ENCODE measurements around the gene ARMS2. TPM values are rescaled to one million over a fixed set of nuclear protein-coding genes. Genes with fewer than 3 reads are reported as not detected.

Gene ARMS2
- total RNA-seq, 2 experiments from 2014 or later: not detected

DNA sequence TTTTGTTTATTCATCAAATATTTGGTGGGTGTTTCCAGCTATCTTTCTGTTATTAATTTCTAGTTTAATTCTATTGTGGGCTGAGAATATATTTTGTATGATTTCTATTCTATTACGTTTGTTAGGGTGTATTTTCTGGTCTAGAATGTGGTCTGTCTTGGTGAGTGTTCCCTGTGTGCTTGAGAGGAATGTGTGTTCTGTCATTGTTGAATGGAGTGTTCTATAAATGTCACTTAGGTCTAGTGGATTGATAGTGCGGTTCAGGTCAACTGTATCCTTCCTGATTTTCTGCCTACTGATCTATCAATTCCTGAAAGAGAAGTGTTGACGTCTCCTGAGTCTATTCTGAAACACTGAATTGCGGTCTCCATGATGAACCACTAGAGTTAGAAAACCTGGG is 15.4 kb downstream of the ARMS2 start:
- Histone ChIP-seq H3K9me3 (ENCODE audit: low read length) (no peaks in the 10 kb centered on the region), H3K36me3 (ENCODE audit: insufficient read depth, low read length) (no peaks in the 10 kb centered on the region), H2AFZ (ENCODE audit: low read length) (no peak overlapping the region), H4K20me1 (ENCODE audit: insufficient read depth, low read length) (no peaks in the 10 kb centered on the region), H3K4me2 (ENCODE audit: low read length) (no peak overlapping the region), H3K27ac (ENCODE audit: low read depth, low read length, poor library complexity, severe bottlenecking) (no peak overlapping the region), H3K4me1 (ENCODE audit: insufficient read depth, low read length, poor library complexity, severe bottlenecking) (no peaks in the 10 kb centered on the region), H3K4me3 (ENCODE audit: low read depth, low read length, poor library complexity, severe bottlenecking) (no peak overlapping the region), H3K9me2 (ENCODE audit: insufficient read depth, low read length) (no peaks in the 10 kb centered on the region), H3K79me2 (ENCODE audit: insufficient read depth, low read depth, low read length) (no peaks in the 10 kb centered on the region)
- POLR2A ChIA-PET: no interaction called here
- TF ChIP-seq, protein P1, sequence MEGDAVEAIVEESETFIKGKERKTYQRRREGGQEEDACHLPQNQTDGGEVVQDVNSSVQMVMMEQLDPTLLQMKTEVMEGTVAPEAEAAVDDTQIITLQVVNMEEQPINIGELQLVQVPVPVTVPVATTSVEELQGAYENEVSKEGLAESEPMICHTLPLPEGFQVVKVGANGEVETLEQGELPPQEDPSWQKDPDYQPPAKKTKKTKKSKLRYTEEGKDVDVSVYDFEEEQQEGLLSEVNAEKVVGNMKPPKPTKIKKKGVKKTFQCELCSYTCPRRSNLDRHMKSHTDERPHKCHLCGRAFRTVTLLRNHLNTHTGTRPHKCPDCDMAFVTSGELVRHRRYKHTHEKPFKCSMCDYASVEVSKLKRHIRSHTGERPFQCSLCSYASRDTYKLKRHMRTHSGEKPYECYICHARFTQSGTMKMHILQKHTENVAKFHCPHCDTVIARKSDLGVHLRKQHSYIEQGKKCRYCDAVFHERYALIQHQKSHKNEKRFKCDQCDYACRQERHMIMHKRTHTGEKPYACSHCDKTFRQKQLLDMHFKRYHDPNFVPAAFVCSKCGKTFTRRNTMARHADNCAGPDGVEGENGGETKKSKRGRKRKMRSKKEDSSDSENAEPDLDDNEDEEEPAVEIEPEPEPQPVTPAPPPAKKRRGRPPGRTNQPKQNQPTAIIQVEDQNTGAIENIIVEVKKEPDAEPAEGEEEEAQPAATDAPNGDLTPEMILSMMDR (conservative IDR thresholded peaks at IDR 0.05; ENCODE audit: low read length): no peak
- TF ChIP-seq EZH2phosphoT487 (IDR thresholded peaks at IDR 0.05; ENCODE audit: borderline replicate concordance, low read depth, low read length): no peak
- intact Hi-C loops (cut with micrococcal nuclease; ENCODE audit: unreplicated experiment): no loop called here
- no peak for DNase-seq (ENCODE audit: low spot score)
- CTCF ChIA-PET (ENCODE audit: unreplicated experiment): no interaction called here
- no TSS peak for BruUV-seq (replicated peaks)

DNA sequence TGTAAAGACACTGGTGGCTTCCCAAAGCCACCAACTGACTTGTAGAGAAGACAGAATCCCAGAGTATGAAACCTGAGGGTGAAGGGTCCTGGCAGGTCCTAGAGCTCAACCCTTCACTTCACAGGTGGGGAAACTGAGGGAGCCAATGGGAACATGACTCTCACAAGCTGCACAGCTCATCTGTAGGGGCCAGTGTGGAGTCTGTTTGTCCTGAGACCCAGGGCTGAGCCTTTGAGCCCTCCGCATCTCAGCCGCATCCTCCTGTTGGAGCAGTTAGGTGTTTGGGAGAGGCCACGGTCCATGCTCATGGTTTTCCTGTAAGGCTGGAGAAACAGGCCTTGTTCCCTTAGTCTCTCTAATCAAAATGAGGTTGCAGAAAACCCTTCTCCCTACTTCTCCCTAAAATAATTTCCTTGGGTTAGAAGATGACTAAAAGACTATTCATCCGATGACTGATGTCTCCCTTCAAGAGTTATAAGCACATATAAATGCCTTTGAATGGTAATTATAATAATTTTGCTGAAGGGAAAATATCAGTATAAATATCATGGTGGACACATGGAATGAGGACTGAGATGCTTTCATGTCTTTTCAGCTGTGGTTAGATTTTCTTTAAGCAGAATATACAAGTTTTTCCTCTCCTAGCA is 17.2 kb downstream of the ARMS2 start:
- no peak for DNase-seq (ENCODE audit: low spot score)
- ChIA-PET POLR2A (no interaction called here), CTCF (ENCODE audit: unreplicated experiment) (no interaction called here)
- H3K79me2 ChIP-seq (ENCODE audit: insufficient read depth, low read depth, low read length): no peaks in the 10 kb centered on the region
- H3K4me2 ChIP-seq (ENCODE audit: low read length): no peak overlapping the region
- no peak for TF ChIP-seq EZH2phosphoT487 (IDR thresholded peaks at IDR 0.05; ENCODE audit: borderline replicate concordance, low read depth, low read length)
- TF ChIP-seq, protein P1 (conservative IDR thresholded peaks at IDR 0.05; ENCODE audit: low read length): no peak
- H3K27ac ChIP-seq (ENCODE audit: low read depth, low read length, poor library complexity, severe bottlenecking): no peak overlapping the region
- no peaks in the 10 kb centered on the region for H3K4me1 ChIP-seq (ENCODE audit: insufficient read depth, low read length, poor library complexity, severe bottlenecking)
- intact Hi-C loops (cut with micrococcal nuclease; ENCODE audit: unreplicated experiment): no loop called here
- no peaks in the 10 kb centered on the region for H3K9me2 ChIP-seq (ENCODE audit: insufficient read depth, low read length)
- H3K9me3 ChIP-seq (ENCODE audit: low read length): no peaks in the 10 kb centered on the region
- H4K20me1 ChIP-seq (ENCODE audit: insufficient read depth, low read length): no peaks in the 10 kb centered on the region
- no peak overlapping the region for H2AFZ ChIP-seq (ENCODE audit: low read length)
- no peak overlapping the region for H3K4me3 ChIP-seq (ENCODE audit: low read depth, low read length, poor library complexity, severe bottlenecking)
- no TSS peak for BruUV-seq (replicated peaks)
- no peaks in the 10 kb centered on the region for H3K36me3 ChIP-seq (ENCODE audit: insufficient read depth, low read length)

DNA sequence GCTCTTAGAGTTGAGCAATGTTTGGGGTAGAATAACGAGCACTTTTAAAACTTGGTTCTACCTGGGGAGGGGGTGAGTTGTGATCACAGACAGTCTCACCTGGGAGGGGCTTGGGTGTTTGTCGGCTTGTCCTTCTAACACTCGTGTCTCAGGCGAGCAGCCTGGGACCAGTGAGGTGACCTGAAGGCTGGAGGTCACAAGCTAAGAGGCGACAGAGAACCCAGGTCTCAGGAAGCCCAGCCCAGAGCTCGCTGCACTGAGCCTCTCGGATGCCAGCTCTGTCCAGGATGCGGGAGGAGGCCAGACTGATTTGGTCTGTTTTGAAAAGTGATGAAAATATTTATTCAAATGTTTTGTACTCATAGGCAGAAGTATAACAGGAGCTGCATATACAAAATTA is 18.7 kb downstream of the ARMS2 start:
- Histone ChIP-seq H2AFZ (ENCODE audit: low read length) (no peak overlapping the region), H3K4me2 (ENCODE audit: low read length) (no peak overlapping the region), H4K20me1 (ENCODE audit: insufficient read depth, low read length) (no peaks in the 10 kb centered on the region), H3K4me1 (ENCODE audit: insufficient read depth, low read length, poor library complexity, severe bottlenecking) (no peaks in the 10 kb centered on the region), H3K27ac (ENCODE audit: low read depth, low read length, poor library complexity, severe bottlenecking) (no peak overlapping the region), H3K4me3 (ENCODE audit: low read depth, low read length, poor library complexity, severe bottlenecking) (no peak overlapping the region), H3K9me3 (ENCODE audit: low read length) (no peaks in the 10 kb centered on the region), H3K36me3 (ENCODE audit: insufficient read depth, low read length) (no peaks in the 10 kb centered on the region), H3K79me2 (ENCODE audit: insufficient read depth, low read depth, low read length) (no peaks in the 10 kb centered on the region), H3K9me2 (ENCODE audit: insufficient read depth, low read length) (no peaks in the 10 kb centered on the region)
- DNase-seq (ENCODE audit: low spot score): no peak
- intact Hi-C loops (cut with micrococcal nuclease; ENCODE audit: unreplicated experiment): no loop called here
- CTCF ChIA-PET (ENCODE audit: unreplicated experiment): no interaction called here
- no TSS peak for BruUV-seq (replicated peaks)
- POLR2A ChIA-PET: no interaction called here
- TF ChIP-seq, protein P1 (conservative IDR thresholded peaks at IDR 0.05; ENCODE audit: low read length): no peak
- no peak for TF ChIP-seq EZH2phosphoT487 (IDR thresholded peaks at IDR 0.05; ENCODE audit: borderline replicate concordance, low read depth, low read length)
